Measurements from ENCODE around the gene KLK10.

Gene KLK10

GRCh38 chr19:50963381-50963780 is 56.1 kb downstream of the KLK10 start:
- no peak for DNase-seq
